HepG2 (cell line): ENCODE measurements around the gene MAVS. TPM values are rescaled to one million over a fixed set of nuclear protein-coding genes. Genes with fewer than 3 reads are reported as not detected.

ENCODE experiments used
- ATAC-seq: fragments of 200-7000 bp; cut with Tn5 transposase; 3 replicates; pipeline ENCODE4 v1.9.1; 2020; ENCODE audit warnings: mild to moderate bottlenecking, moderate library complexity
- BruUV-seq: library from RNA; stranded (reverse); fragments of 400-500 nt; replicated peaks from 2 replicates; lab custom pipeline; 2021; lab: Mats Ljungman, UMichigan
- CTCF ChIA-PET: fragments of 300-600 bp; formaldehyde crosslinking; extraction: SDS; loops from one replicate; lab custom pipeline; 2021; ENCODE audit warnings: low total read pairs, inconsistent platforms, low intra/inter-chr PET ratio; lab: Yijun Ruan, JAX
- POLR2A ChIA-PET: fragments of 350-600 bp; sonication (Branson Sonifier 250); formaldehyde crosslinking; loops from one replicate; lab custom pipeline; 2020; ENCODE audit warnings: antibody characterized with exemption, inconsistent platforms; lab: Yijun Ruan, JAX
- DNase-seq: peaks from one replicate; pipeline ENCODE4 v3.0.0-alpha.2; 2015; ENCODE audit warnings: low spot score
- FAIRE-seq: peaks from 3 replicates; lab custom pipeline; 2011; peaks lifted over from hg19 to GRCh38; lab: Jason Lieb, UNC
- H2AFZ ChIP-seq: one replicate; pipeline ENCODE4 v1.6.1; 2011; ENCODE audit warnings: low read length, inconsistent platforms
- H3K27ac ChIP-seq: fragments of 300-600 bp; 3 replicates; pipeline ENCODE4 v1.8.0; 2011; ENCODE audit warnings: mixed run types, mild to moderate bottlenecking, mixed read lengths, low read length, inconsistent platforms; ENCODE audit not compliant: insufficient read depth; ENCODE audit errors: extremely low read length
- H3K27me3 ChIP-seq, 2 experiments: fragments of 200-600 bp in 1 of 2; 2 replicates in 1 of 2; 3 replicates in 1 of 2; pipeline versions ENCODE4 v1.6.0 to v1.8.0; 2011; ENCODE audit warnings: low read length in 2 of 2, mild to moderate bottlenecking in 2 of 2, moderate library complexity in 2 of 2, inconsistent platforms in 1 of 2; ENCODE audit not compliant: insufficient read depth in 2 of 2, control insufficient read depth in 1 of 2
- H3K36me3 ChIP-seq, 2 experiments: fragments of 200-600 bp in 1 of 2; replicated peaks in 1 of 2; 2 replicates in 1 of 2; 3 replicates in 1 of 2; pipeline versions ENCODE4 v1.5.1 to v1.8.0; 2011; ENCODE audit warnings: low read length in 2 of 2, inconsistent platforms in 1 of 2; ENCODE audit not compliant: insufficient read depth in 2 of 2, control insufficient read depth in 1 of 2
- H3K4me1 ChIP-seq: 2 replicates; pipeline ENCODE4 v1.5.1; 2012; ENCODE audit warnings: low read length, inconsistent platforms; ENCODE audit not compliant: insufficient read depth
- H3K4me2 ChIP-seq: 2 replicates; pipeline ENCODE4 v1.6.0; 2011; ENCODE audit warnings: low read depth, low read length, inconsistent platforms
- H3K4me3 ChIP-seq, 3 experiments: fragments of 200-600 bp in 1 of 3; sonication (generic), shearing (Covaris generic) in 1 of 3; replicated peaks in 1 of 3; 2 replicates each; pipeline ENCODE4 v1.5.1; 2011 to 2016; ENCODE audit warnings: low read length in 3 of 3, inconsistent platforms in 2 of 3, low read depth in 2 of 3, mild to moderate bottlenecking in 2 of 3, control low read depth in 1 of 3, mixed read lengths in 1 of 3; ENCODE audit not compliant: insufficient read depth in 1 of 3
- H3K79me2 ChIP-seq: one replicate; pipeline ENCODE4 v1.6.1; 2011; ENCODE audit warnings: low read length, inconsistent platforms; ENCODE audit not compliant: insufficient read depth
- H3K9ac ChIP-seq: 2 replicates; pipeline ENCODE4 v1.6.0; 2011; ENCODE audit warnings: mild to moderate bottlenecking, low read depth, low read length, inconsistent platforms; ENCODE audit not compliant: insufficient read depth
- H3K9me3 ChIP-seq: 2 replicates; pipeline ENCODE4 v1.5.1; 2012; ENCODE audit warnings: mild to moderate bottlenecking, low read length
- H4K20me1 ChIP-seq: 2 replicates; pipeline ENCODE4 v1.6.0; 2011; ENCODE audit warnings: inconsistent platforms, mild to moderate bottlenecking, low read length, moderate library complexity; ENCODE audit not compliant: insufficient read depth
- AGO2 ChIP-seq: fragments of 200-400 bp; formaldehyde crosslinking; optimal IDR thresholded peaks from 2 replicates; pipeline ENCODE3; 2017; ENCODE audit warnings: mild to moderate bottlenecking, low read depth, low read length, moderate library complexity
- CAMTA2 ChIP-seq: sonication (generic); formaldehyde crosslinking; IDR thresholded peaks from 2 replicates; pipeline ENCODE4 v1.4.0; 2020; ENCODE audit warnings: mild to moderate bottlenecking, missing genetic modification reagents, borderline replicate concordance
- NRL ChIP-seq: sonication (generic); formaldehyde crosslinking; IDR thresholded peaks from 2 replicates; pipeline ENCODE4 v1.5.0; 2020; ENCODE audit warnings: missing genetic modification reagents, mild to moderate bottlenecking, moderate library complexity, borderline replicate concordance
- PBX3 ChIP-seq: sonication (generic); formaldehyde crosslinking; IDR thresholded peaks from 2 replicates; pipeline ENCODE4 v1.8.1; 2023; ENCODE audit warnings: missing genetic modification reagents, inconsistent platforms, borderline replicate concordance
- POLR2A ChIP-seq, 2 experiments: IDR thresholded peaks; 2 replicates each; pipeline ENCODE4 v1.6.1; 2011; ENCODE audit warnings: low read depth in 2 of 2, low read length in 2 of 2, mild to moderate bottlenecking in 1 of 2, moderate library complexity in 1 of 2; ENCODE audit not compliant: insufficient read depth in 1 of 2
- ZNF225 ChIP-seq: sonication (generic); formaldehyde crosslinking; IDR thresholded peaks from 2 replicates; pipeline ENCODE4 v1.4.0; 2020; ENCODE audit warnings: mild to moderate bottlenecking, missing genetic modification reagents
- ZNF720 ChIP-seq: sonication (generic); formaldehyde crosslinking; IDR thresholded peaks from 2 replicates; pipeline ENCODE4 v1.4.0; 2020; ENCODE audit warnings: missing genetic modification reagents
- ZNF782 ChIP-seq: sonication (generic); formaldehyde crosslinking; IDR thresholded peaks from 2 replicates; pipeline ENCODE4 v1.4.0; 2020; ENCODE audit warnings: missing genetic modification reagents, mild to moderate bottlenecking, borderline replicate concordance
- WGBS: methylation state at CpG from one replicate; pipeline ENCODE4 v1.1.6; 2017; ENCODE audit warnings: low lambda C conversion rate; 5-methylcytosine and 5-hydroxymethylcytosine counted together
- in situ Hi-C: cut with HindIII; loops from 2 replicates; pipeline ENCODE4 v1.10.0; 2017; ENCODE audit warnings: low pct_unique_long_range_greater_than_20kb; ENCODE audit not compliant: extremely low pct_ligation_motif_present
- intact Hi-C: fragments of 100-400 bp; cut with micrococcal nuclease; formaldehyde crosslinking; loops from one replicate; pipeline ENCODE4 v1.10.0; 2022; ENCODE audit not compliant: unreplicated experiment
- polyA plus RNA-seq, 8 experiments: library from polyadenylated mRNA; depleted of rRNA in 3 of 8; stranded (reverse) in 7 of 8; unstranded in 1 of 8; fragments of >200 nt; fragmentation: Illumina TruSeq in 4 of 8; extraction: Trizol in 4 of 8; gene quantifications; 2 replicates each; pipeline versions ENCODE4 v1.2.1 to v1.2.3, GENCODE V29; 2011 to 2016; ENCODE audit warnings: low read depth in 4 of 8, missing spikeins in 1 of 8, mixed read lengths in 1 of 8; ENCODE audit not compliant: insufficient read depth in 1 of 8
- total RNA-seq, 5 experiments: library from RNA; depleted of rRNA; stranded (reverse); fragments of >200 nt; fragmentation: Illumina TruSeq; extraction: Trizol; gene quantifications; 2 replicates each; pipeline ENCODE4 v1.2.3, GENCODE V29; 2016; ENCODE audit warnings: low read depth in 1 of 5

The MAVS gene
- total and polyA plus RNA-seq, 2 of the 13 experiments (the other 11 are each of a cell fraction or from before 2014, with no cell fraction given), result 27.3 to 36.6 TPM

DNA sequence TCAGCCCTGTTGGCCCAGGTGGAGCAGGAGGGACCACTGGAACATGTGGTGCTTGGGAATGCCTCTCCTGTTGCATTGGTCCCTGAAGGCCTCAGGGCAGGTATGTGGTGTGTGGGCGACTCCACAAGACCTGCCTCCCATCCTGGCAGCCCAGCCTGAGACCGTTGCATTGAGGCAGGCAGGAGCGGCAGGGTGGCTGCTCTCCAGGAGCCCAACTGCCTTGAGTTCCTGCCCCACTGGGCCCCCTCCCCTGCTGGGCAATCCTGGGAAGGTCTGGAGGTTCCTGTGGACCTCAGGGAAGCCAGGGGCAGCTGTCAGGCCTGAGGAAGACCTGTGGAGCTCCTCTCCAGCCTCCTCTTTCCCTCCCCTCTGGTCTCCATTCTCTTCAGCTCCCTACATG is 19.8 kb downstream of the MAVS start:
- Histone ChIP-seq H3K9me3 (no peaks in the 10 kb centered on the region), H3K4me3 (no peak overlapping the region), H4K20me1 (no peaks in the 10 kb centered on the region), H3K36me3 (peaks cover 49 to 54% of the 10 kb centered on the region in 2 experiments), H2AFZ (no peak overlapping the region), H3K9ac (no peak overlapping the region), H3K79me2 (no peaks in the 10 kb centered on the region), H3K4me2 (no peak overlapping the region), H3K4me1 (peaks cover 3% of the 10 kb centered on the region), H3K27me3 (no peaks in the 10 kb centered on the region), H3K27ac (no peak overlapping the region)
- 100% methylated on average over 1 of the region's 3 CpGs for WGBS
- in situ Hi-C loops, result no loop called here
- peak; percentile 30; the same call in 1 of the 2 replicates for TF ChIP-seq NRL (CRISPR knock-in tag)
- no peak for TF ChIP-seq ZNF782 (CRISPR knock-in tag)
- no peak for TF ChIP-seq PBX3 (CRISPR knock-in tag)
- peak; percentile 53 for TF ChIP-seq AGO2
- TF ChIP-seq POLR2A (IDR thresholded peaks at IDR 0.05; ENCODE audit: insufficient read depth in 1 of 2, low read depth in 2 of 2, low read length in 2 of 2), result peak in 1 of 2 experiments; percentile 35; a peak in 2 of 4 replicates
- TF ChIP-seq ZNF720 (CRISPR knock-in tag), result no peak
- 0 out of 2 replicates have a peak, but pooled peaks have one; percentile 35 for TF ChIP-seq CAMTA2
- TF ChIP-seq ZNF225 (CRISPR knock-in tag), result 0 out of 2 replicates have a peak, but pooled peaks have one; percentile 46
- no peak for DNase-seq
- BruUV-seq, result no TSS peak
- intact Hi-C loops, result no loop called here
- POLR2A ChIA-PET, result interaction anchor here (0.9 to 2.5 kb wide), 3 partner anchors 11 to 48 kb away, joined by 3 to 11 read pairs (median 4); no protein-coding TSS in a partner anchor
- CTCF ChIA-PET, result no interaction called here
- no peak for FAIRE-seq
- peak; percentile 8 for ATAC-seq
